Mesenchymal stem cell (in vitro differentiated cells and primary cell): Measurements from ENCODE around the gene MOSMO.

Source experiments
- DNase-seq: peaks from one replicate; pipeline ENCODE4 v3.0.0-alpha.2; 2013
- H2AFZ ChIP-seq: one replicate; pipeline ENCODE4 v1.6.1; 2013; ENCODE audit warnings: low read depth, mild to moderate bottlenecking, control low read depth, inconsistent platforms, low read length, moderate library complexity
- H2AK5ac ChIP-seq: 2 replicates; pipeline ENCODE4 v1.6.1; 2013; ENCODE audit warnings: low read length, moderate library complexity, mild to moderate bottlenecking, inconsistent platforms; ENCODE audit not compliant: severe bottlenecking
- H2BK120ac ChIP-seq: one replicate; pipeline ENCODE4 v1.6.1; 2013; ENCODE audit warnings: low read depth, mild to moderate bottlenecking, inconsistent platforms, low read length, moderate library complexity
- H2BK12ac ChIP-seq, 2 experiments: one replicate each; pipeline ENCODE4 v1.6.1; 2013; ENCODE audit warnings: inconsistent platforms in 2 of 2, low read length in 2 of 2, mild to moderate bottlenecking in 2 of 2, moderate library complexity in 2 of 2, control low read depth in 1 of 2
- H2BK15ac ChIP-seq: one replicate; pipeline ENCODE4 v1.6.1; 2013; ENCODE audit warnings: mild to moderate bottlenecking, low read depth, inconsistent platforms; ENCODE audit not compliant: poor library complexity, severe bottlenecking
- H2BK5ac ChIP-seq: 2 replicates; pipeline ENCODE4 v1.6.1; 2013; ENCODE audit warnings: low read depth, mild to moderate bottlenecking, low read length, control low read depth, inconsistent platforms; ENCODE audit not compliant: poor library complexity, severe bottlenecking
- H3K14ac ChIP-seq, 2 experiments: one replicate each; pipeline ENCODE4 v1.6.1; 2013; ENCODE audit warnings: inconsistent platforms in 2 of 2, low read length in 2 of 2, control low read depth in 1 of 2, mild to moderate bottlenecking in 1 of 2, moderate library complexity in 1 of 2
- H3K18ac ChIP-seq, 2 experiments: one replicate each; pipeline ENCODE4 v1.6.1; 2013; ENCODE audit warnings: inconsistent platforms in 2 of 2, low read length in 2 of 2, control low read depth in 1 of 2, low read depth in 1 of 2, mild to moderate bottlenecking in 1 of 2
- H3K23ac ChIP-seq, 2 experiments: one replicate each; pipeline ENCODE4 v1.6.1; 2013; ENCODE audit warnings: inconsistent platforms in 2 of 2, low read length in 2 of 2, mild to moderate bottlenecking in 2 of 2, moderate library complexity in 2 of 2, control low read depth in 1 of 2
- H3K27ac ChIP-seq: 2 replicates; pipeline ENCODE4 v1.5.1; 2013; ENCODE audit warnings: mild to moderate bottlenecking, moderate library complexity, low read length, control low read depth, inconsistent platforms; ENCODE audit not compliant: poor library complexity, severe bottlenecking
- H3K27me3 ChIP-seq, 2 experiments: 2 replicates each; pipeline versions ENCODE4 v1.6.1 to v1.7.0; 2013; ENCODE audit warnings: low read length in 2 of 2, mild to moderate bottlenecking in 2 of 2, moderate library complexity in 2 of 2, control low read depth in 1 of 2, inconsistent platforms in 1 of 2; ENCODE audit not compliant: control insufficient read depth in 1 of 2, insufficient read depth in 1 of 2
- H3K36me3 ChIP-seq, 2 experiments: 2 replicates each; pipeline versions ENCODE4 v1.6.1 to v1.7.0; 2013; ENCODE audit warnings: low read length in 2 of 2, control low read depth in 1 of 2, inconsistent platforms in 1 of 2, low read depth in 1 of 2, mild to moderate bottlenecking in 1 of 2; ENCODE audit not compliant: insufficient read depth in 2 of 2, control insufficient read depth in 1 of 2
- H3K4ac ChIP-seq, 2 experiments: one replicate each; pipeline ENCODE4 v1.6.1; 2013; ENCODE audit warnings: inconsistent platforms in 2 of 2, low read length in 2 of 2, mild to moderate bottlenecking in 2 of 2, moderate library complexity in 2 of 2, control low read depth in 1 of 2, low read depth in 1 of 2
- H3K4me1 ChIP-seq: 2 replicates; pipeline ENCODE4 v1.6.1; 2013; ENCODE audit warnings: low read depth, low read length, control low read depth; ENCODE audit not compliant: control insufficient read depth, insufficient read depth
- H3K4me2 ChIP-seq: 2 replicates; pipeline ENCODE4 v1.6.1; 2013; ENCODE audit warnings: low read length, mild to moderate bottlenecking, inconsistent platforms; ENCODE audit not compliant: poor library complexity, severe bottlenecking
- H3K4me3 ChIP-seq, 2 experiments: 2 replicates each; pipeline versions ENCODE4 v1.5.1 to v1.7.0; 2013; ENCODE audit warnings: low read length in 2 of 2, mild to moderate bottlenecking in 2 of 2, control low read depth in 1 of 2, low read depth in 1 of 2; ENCODE audit not compliant: insufficient read depth in 1 of 2
- H3K79me1 ChIP-seq: replicated peaks from 2 replicates; pipeline ENCODE4 v1.6.1; 2013; ENCODE audit warnings: mild to moderate bottlenecking, control low read depth, low read length, inconsistent platforms; ENCODE audit not compliant: poor library complexity, severe bottlenecking
- H3K9ac ChIP-seq: 2 replicates; pipeline ENCODE4 v1.7.0; 2013; ENCODE audit warnings: mild to moderate bottlenecking, low read length, moderate library complexity
- H3K9me3 ChIP-seq: 2 replicates; pipeline ENCODE4 v1.7.0; 2013; ENCODE audit warnings: mild to moderate bottlenecking, low read length; ENCODE audit not compliant: control insufficient read depth
- H4K8ac ChIP-seq: one replicate; pipeline ENCODE4 v1.6.1; 2013; ENCODE audit warnings: inconsistent platforms, mild to moderate bottlenecking, low read length, moderate library complexity
- H4K91ac ChIP-seq: one replicate; pipeline ENCODE4 v1.6.1; 2013; ENCODE audit warnings: mild to moderate bottlenecking, low read length, inconsistent platforms
- whole genome bisulfite sequencing: methylation state at CpG from one replicate; pipeline ENCODE4 v1.1.7; 2013; ENCODE audit warnings: mixed read lengths; 5-methylcytosine and 5-hydroxymethylcytosine counted together

Gene MOSMO

DNA sequence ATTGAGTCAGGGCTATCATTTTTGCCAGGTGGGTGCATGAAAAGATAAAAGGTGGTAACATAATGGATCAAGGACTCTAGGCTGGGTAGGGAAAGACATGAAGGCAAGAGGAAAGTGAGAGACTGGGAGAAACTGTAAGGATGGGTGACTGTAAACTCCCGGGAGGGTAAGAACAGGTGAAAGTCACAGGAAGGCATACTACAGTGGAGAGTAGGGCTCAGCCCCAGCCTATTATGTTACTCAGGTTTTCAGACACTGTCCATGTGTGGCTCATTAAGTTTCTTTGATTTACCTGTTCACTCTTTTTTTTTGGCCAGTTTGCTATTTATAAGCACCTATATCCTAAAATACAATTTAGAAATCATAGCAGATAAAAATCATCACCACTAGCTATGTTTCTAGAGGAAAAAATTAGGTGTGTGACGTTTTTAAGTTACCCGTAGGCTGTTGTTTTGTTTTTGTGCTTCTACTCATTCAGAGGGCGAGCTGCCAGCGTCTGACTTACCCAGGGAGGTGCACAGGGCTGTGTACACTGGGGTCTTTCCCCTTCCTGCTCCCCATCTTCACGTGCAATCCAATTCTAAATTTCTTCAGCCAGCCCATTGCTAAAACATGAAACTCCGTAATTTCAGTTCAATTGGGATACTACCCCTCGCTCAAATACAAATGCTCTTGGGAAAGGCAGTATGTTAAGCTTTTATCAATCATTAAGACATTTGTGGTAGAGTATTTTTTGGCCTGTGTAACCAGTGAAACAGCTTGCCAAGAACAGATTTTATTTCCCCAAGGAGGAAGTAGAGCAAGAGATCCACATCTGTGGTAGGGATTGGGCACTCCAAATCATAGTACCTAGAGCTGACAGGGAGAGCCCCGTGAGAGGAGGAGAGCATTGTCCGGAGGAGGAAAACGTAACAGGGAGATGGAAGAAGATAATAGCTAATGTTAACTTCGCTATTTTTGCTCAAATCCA is 62.7 kb downstream of the MOSMO start:
- no peak overlapping the region for H3K4ac ChIP-seq
- H3K27me3 ChIP-seq: no peaks in the 10 kb centered on the region
- H2AFZ ChIP-seq: no peak overlapping the region
- no peak overlapping the region for H3K4me2 ChIP-seq
- 96% methylated on average over 12 of the region's 12 CpGs for WGBS
- peaks cover 33% of the 10 kb centered on the region for H3K79me1 ChIP-seq
- H3K9ac ChIP-seq: peak overlapping the region; percentile 73
- H3K14ac ChIP-seq: no peak overlapping the region
- no peak overlapping the region for H2BK120ac ChIP-seq
- H3K36me3 ChIP-seq: no peaks in the 10 kb centered on the region
- H2AK5ac ChIP-seq: no peak overlapping the region
- H2BK5ac ChIP-seq: no peak overlapping the region
- no peak for DNase-seq
- no peak overlapping the region for H2BK15ac ChIP-seq
- H3K27ac ChIP-seq: no peak overlapping the region
- peaks cover 12% of the 10 kb centered on the region for H3K9me3 ChIP-seq
- no peak overlapping the region for H3K18ac ChIP-seq
- H4K8ac ChIP-seq: no peak overlapping the region
- no peak overlapping the region for H2BK12ac ChIP-seq
- no peak overlapping the region for H4K91ac ChIP-seq
- peak overlapping the region in 1 of 2 experiments; percentile 64 for H3K4me3 ChIP-seq
- no peak overlapping the region for H3K23ac ChIP-seq
- peaks cover 2% of the 10 kb centered on the region for H3K4me1 ChIP-seq

DNA sequence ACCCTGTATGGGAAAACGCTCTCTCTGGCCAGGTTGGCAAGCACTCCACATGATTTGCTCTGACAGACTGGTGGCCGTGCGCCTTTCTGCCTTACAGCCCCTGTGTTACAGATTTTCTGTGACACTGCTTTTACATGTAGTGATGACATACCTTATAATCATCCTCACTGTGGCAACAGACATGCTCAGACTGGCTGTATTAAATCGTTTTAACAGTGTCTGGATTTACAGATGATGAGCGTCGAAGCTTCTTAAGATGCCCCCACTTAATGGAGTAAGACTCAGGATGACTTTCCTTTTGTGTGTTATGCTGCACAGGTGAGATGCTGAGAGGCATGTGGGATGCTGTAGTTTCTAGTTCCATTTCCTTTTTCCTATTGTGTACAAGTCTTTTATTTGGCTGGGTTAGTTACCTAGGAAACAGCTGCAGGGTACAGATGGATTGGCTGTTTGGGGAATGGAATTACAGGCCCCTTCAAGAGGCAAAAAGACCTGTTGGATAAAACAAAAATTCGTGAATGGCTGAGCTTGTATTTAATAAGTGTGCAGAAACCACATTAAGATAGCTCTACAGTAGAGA is 63.5 kb downstream of the MOSMO start:
- Histone ChIP-seq H2BK12ac (peak overlapping the region in 1 of 2 experiments; percentile 39), H2BK5ac (no peak overlapping the region), H2AK5ac (no peak overlapping the region), H3K9ac (peak overlapping the region; percentile 73), H2BK15ac (no peak overlapping the region), H3K79me1 (peaks cover 31% of the 10 kb centered on the region), H3K9me3 (peaks cover 9% of the 10 kb centered on the region), H3K27ac (no peak overlapping the region), H3K23ac (no peak overlapping the region), H3K4me3 (peak overlapping the region in 1 of 2 experiments; percentile 64), H3K4me2 (no peak overlapping the region), H3K4me1 (peaks cover 2% of the 10 kb centered on the region), H4K91ac (no peak overlapping the region), H3K14ac (no peak overlapping the region), H4K8ac (no peak overlapping the region), H3K36me3 (no peaks in the 10 kb centered on the region), H3K4ac (no peak overlapping the region), H2AFZ (no peak overlapping the region), H2BK120ac (no peak overlapping the region), H3K27me3 (no peaks in the 10 kb centered on the region), H3K18ac (no peak overlapping the region)
- 99% methylated on average over 7 of the region's 7 CpGs for WGBS
- no peak for DNase-seq

- H3K27ac ChIP-seq: no peak overlapping the region
- no peak overlapping the region for H3K4ac ChIP-seq
- H4K91ac ChIP-seq: no peak overlapping the region
- peaks cover 3% of the 10 kb centered on the region for H3K4me1 ChIP-seq
- no peak overlapping the region for H2BK15ac ChIP-seq
- H2BK5ac ChIP-seq: no peak overlapping the region
- no peak overlapping the region for H3K4me3 ChIP-seq
- H2BK120ac ChIP-seq: no peak overlapping the region
- no CpG with 5 or more reads among the region's 3 CpGs for WGBS
- H4K8ac ChIP-seq: no peak overlapping the region
- no peaks in the 10 kb centered on the region for H3K27me3 ChIP-seq
- no peak for DNase-seq
- H3K14ac ChIP-seq: no peak overlapping the region
- H3K79me1 ChIP-seq: peaks cover 33% of the 10 kb centered on the region
- no peak overlapping the region for H2AFZ ChIP-seq
- no peak overlapping the region for H3K4me2 ChIP-seq
- H3K36me3 ChIP-seq: peaks cover 0 to 2% of the 10 kb centered on the region in 2 experiments
- H3K18ac ChIP-seq: no peak overlapping the region
- no peak overlapping the region for H3K9ac ChIP-seq
- no peak overlapping the region for H2BK12ac ChIP-seq
- no peak overlapping the region for H3K23ac ChIP-seq
- no peaks in the 10 kb centered on the region for H3K9me3 ChIP-seq
- no peak overlapping the region for H2AK5ac ChIP-seq
Observed at GRCh38 chr16:22073350-22073749, 65.4 kb downstream of the MOSMO start.

- H3K4me2 ChIP-seq: no peak overlapping the region
- H3K4me1 ChIP-seq: peaks cover 3% of the 10 kb centered on the region
- no peak overlapping the region for H3K27ac ChIP-seq
- H3K79me1 ChIP-seq: peaks cover 24% of the 10 kb centered on the region
- 92% methylated on average over 10 of the region's 11 CpGs for WGBS
- no peak overlapping the region for H4K91ac ChIP-seq
- H3K9me3 ChIP-seq: no peaks in the 10 kb centered on the region
- H2BK120ac ChIP-seq: no peak overlapping the region
- H3K14ac ChIP-seq: no peak overlapping the region
- peak; percentile 14 for DNase-seq
- no peak overlapping the region for H2AK5ac ChIP-seq
- H3K36me3 ChIP-seq: peaks cover 0 to 2% of the 10 kb centered on the region in 2 experiments
- H3K18ac ChIP-seq: peak overlapping the region in 1 of 2 experiments; percentile 22
- no peak overlapping the region for H3K9ac ChIP-seq
- no peak overlapping the region for H3K4ac ChIP-seq
- H3K4me3 ChIP-seq: no peak overlapping the region
- no peak overlapping the region for H3K23ac ChIP-seq
- no peaks in the 10 kb centered on the region for H3K27me3 ChIP-seq
- H4K8ac ChIP-seq: no peak overlapping the region
- no peak overlapping the region for H2BK15ac ChIP-seq
- no peak overlapping the region for H2AFZ ChIP-seq
- no peak overlapping the region for H2BK5ac ChIP-seq
- no peak overlapping the region for H2BK12ac ChIP-seq
Observed at GRCh38 chr16:22075043-22075757, 67.3 kb downstream of the MOSMO start.
